Gastroesophageal sphincter (tissue), 3 donors: ENCODE data around the gene PIK3IP1.

ENCODE experiments used
- EP300 ChIP-seq: sonication (generic); formaldehyde crosslinking; IDR thresholded peaks from one replicate; pipeline ENCODE4 v1.6.1; 2017; ENCODE audit warnings: antibody characterized with exemption, mild to moderate bottlenecking
- POLR2A ChIP-seq, 2 donors: fragments of 450-650 bp; IDR thresholded peaks; one replicate each; pipeline ENCODE4 v1.6.1; 2017; ENCODE audit warnings: antibody characterized with exemption in 2 of 2, mild to moderate bottlenecking in 2 of 2, moderate library complexity in 1 of 2
- POLR2AphosphoS5 ChIP-seq: sonication (generic); formaldehyde crosslinking; IDR thresholded peaks from one replicate; pipeline ENCODE4 v1.6.1; 2017; ENCODE audit warnings: antibody characterized with exemption
- TF ChIP-seq, protein P1 (sequence below), 4 experiments: fragments of 200-600 bp in 2 of 4; fragments of 450-650 bp in 2 of 4; sonication (generic) in 1 of 4; IDR thresholded peaks; one replicate each; pipeline ENCODE4 v1.5.1; 2017 to 2019; ENCODE audit warnings: antibody characterized with exemption in 4 of 4, mild to moderate bottlenecking in 2 of 4, moderate library complexity in 2 of 4

DNA sequence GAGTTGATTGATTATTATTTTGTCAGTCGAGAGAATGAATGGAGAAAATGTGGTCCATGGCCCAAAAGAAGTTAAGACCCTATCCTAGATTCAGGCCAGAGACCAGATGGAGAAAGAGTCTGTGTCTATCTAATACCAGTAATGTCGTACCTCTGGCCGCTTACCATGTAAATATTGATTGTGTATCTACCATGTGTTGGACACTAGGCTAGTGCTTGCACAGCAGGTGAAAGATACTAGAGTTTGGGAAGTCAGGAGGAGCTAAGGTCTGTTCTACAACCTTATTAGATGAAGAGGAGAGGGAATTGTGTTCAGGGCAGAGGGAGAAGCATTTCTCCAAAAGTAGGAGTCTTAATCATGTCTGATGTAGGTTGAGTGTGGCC lies 31.8 kb downstream of the PIK3IP1 start:
- TF ChIP-seq POLR2A (IDR thresholded peaks at IDR 0.05) (no peak), POLR2AphosphoS5 (no peak), EP300 (no peak)
- TF ChIP-seq, protein P1, sequence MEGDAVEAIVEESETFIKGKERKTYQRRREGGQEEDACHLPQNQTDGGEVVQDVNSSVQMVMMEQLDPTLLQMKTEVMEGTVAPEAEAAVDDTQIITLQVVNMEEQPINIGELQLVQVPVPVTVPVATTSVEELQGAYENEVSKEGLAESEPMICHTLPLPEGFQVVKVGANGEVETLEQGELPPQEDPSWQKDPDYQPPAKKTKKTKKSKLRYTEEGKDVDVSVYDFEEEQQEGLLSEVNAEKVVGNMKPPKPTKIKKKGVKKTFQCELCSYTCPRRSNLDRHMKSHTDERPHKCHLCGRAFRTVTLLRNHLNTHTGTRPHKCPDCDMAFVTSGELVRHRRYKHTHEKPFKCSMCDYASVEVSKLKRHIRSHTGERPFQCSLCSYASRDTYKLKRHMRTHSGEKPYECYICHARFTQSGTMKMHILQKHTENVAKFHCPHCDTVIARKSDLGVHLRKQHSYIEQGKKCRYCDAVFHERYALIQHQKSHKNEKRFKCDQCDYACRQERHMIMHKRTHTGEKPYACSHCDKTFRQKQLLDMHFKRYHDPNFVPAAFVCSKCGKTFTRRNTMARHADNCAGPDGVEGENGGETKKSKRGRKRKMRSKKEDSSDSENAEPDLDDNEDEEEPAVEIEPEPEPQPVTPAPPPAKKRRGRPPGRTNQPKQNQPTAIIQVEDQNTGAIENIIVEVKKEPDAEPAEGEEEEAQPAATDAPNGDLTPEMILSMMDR (IDR thresholded peaks at IDR 0.05), result no peak
